Adipocyte (in vitro differentiated cells): ENCODE measurements around the gene G3BP1.
"Not testable (repeated sequence)": the region's sequence is repeated elsewhere in the genome, so short reads cannot be mapped to it uniquely, and the experiment has no call there.

ENCODE experiments used
- DNase-seq: peaks from one replicate; pipeline ENCODE4 v3.0.0-alpha.2; 2015; ENCODE audit warnings: low read depth
- H3K27me3 ChIP-seq: replicated peaks from 2 replicates; pipeline ENCODE4 v1.7.0; 2013; ENCODE audit warnings: mild to moderate bottlenecking, low read length, moderate library complexity; ENCODE audit not compliant: control insufficient read depth, insufficient read depth
- H3K36me3 ChIP-seq: 2 replicates; pipeline ENCODE4 v1.7.0; 2013; ENCODE audit warnings: low read length, mild to moderate bottlenecking, moderate library complexity; ENCODE audit not compliant: control insufficient read depth, insufficient read depth, severe bottlenecking
- H3K4me1 ChIP-seq: 2 replicates; pipeline ENCODE4 v1.7.0; 2013; ENCODE audit warnings: mild to moderate bottlenecking, low read length, moderate library complexity; ENCODE audit not compliant: control insufficient read depth, insufficient read depth
- H3K4me3 ChIP-seq: 2 replicates; pipeline ENCODE4 v1.7.0; 2013; ENCODE audit warnings: mild to moderate bottlenecking, low read length, moderate library complexity
- H3K9ac ChIP-seq: 2 replicates; pipeline ENCODE4 v1.7.0; 2013; ENCODE audit warnings: mild to moderate bottlenecking, low read length, moderate library complexity
- H3K9me3 ChIP-seq: 2 replicates; pipeline ENCODE4 v1.7.0; 2013; ENCODE audit warnings: mild to moderate bottlenecking, low read length, moderate library complexity; ENCODE audit not compliant: control insufficient read depth

G3BP1 gene

DNA sequence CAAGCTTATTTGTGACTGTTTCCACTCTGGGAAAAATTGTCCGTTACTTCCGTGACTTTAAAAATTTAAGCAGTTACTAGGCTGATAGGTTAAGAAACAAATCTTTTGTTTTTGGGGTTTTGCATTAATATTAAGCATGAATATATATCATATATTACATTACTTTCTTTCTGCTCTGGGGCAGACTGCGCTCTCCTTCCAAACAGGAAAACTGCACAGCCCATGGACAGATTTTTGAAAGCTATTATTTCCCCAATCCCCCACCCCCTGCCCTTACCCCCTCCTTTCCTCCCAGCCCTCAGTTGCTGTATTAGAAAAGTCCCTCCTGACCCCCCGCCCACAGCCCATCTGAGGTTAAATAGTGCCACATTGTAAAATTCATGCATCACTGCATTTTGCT is 50.4 kb downstream of the G3BP1 start:
- Histone ChIP-seq H3K4me1 (peaks cover 19% of the 10 kb centered on the region), H3K27me3 (no peaks in the 10 kb centered on the region), H3K36me3 (no peaks in the 10 kb centered on the region), H3K9me3 (no peaks in the 10 kb centered on the region), H3K9ac (no peak overlapping the region), H3K4me3 (no peak overlapping the region)
- DNase-seq = peak; percentile 47

DNA sequence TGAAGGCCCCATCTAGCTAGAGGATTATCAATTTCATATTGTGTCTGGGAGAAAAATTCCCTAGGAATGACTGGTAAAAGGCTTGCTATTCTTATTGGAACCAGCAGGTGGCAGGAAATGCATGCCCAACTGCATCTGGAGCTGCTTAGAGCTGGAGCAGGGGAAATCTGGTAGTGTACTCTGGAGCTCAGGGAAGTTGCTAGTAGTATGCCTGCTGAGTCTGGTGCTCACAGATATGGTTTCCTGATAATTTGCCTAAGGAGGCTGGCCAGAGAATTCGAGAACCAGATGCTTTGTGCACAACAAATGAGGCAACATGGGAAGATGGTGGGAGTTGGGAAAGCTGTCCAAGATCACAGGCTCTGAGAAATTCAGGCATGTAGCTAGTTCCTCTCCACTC is 53.7 kb downstream of the G3BP1 start:
- Histone ChIP-seq H3K9me3 (no peaks in the 10 kb centered on the region), H3K4me3 (no peak overlapping the region), H3K36me3 (peaks cover 15% of the 10 kb centered on the region), H3K4me1 (peaks cover 3% of the 10 kb centered on the region), H3K9ac (no peak overlapping the region), H3K27me3 (no peaks in the 10 kb centered on the region)
- peak; percentile 89 for DNase-seq

DNA sequence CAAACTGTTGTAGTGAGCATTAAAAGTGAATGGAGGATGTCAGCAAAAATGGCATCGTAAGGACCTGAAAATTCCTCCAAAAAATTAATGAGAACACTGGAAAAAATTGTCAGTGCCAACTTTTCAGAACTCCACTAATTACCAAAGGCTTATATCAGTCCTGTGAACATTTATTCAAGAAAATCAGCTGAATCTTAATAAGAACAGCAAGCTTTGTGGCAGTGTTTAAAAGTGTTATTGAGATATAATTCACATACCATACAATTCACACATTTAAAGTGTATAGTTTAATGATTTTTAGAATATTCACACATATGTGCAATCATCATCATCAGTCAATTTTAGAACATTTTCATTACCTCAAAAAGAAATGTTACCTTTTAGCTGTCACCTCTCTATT is 57.6 kb downstream of the G3BP1 start:
- DNase-seq = no peak
- no peak overlapping the region for H3K9ac ChIP-seq
- peaks cover 15% of the 10 kb centered on the region for H3K36me3 ChIP-seq
- H3K27me3 ChIP-seq = no peaks in the 10 kb centered on the region
- no peak overlapping the region for H3K4me3 ChIP-seq
- no peaks in the 10 kb centered on the region for H3K4me1 ChIP-seq
- H3K9me3 ChIP-seq = peaks cover 24% of the 10 kb centered on the region

DNA sequence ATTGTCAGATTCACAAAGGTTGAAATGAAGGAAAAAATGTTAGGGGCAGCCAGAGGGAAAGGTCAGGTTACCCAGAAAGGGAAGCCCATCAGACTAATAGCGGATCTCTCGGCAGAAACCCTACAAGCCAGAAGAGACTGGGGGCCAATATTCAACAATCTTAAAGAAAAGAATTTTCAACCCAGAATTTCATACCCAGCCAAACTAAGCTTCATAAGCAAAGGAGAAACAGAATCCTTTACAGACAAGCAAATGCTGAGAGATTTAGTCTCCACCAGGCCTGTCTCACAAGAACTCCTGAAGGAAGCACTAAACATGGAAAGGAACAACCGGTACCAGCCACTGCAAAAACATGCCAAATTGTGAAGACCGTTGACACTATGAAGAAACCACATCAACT is 61.1 kb downstream of the G3BP1 start:
- not testable (repeated sequence) for H3K4me3 ChIP-seq, H3K27me3 ChIP-seq, DNase-seq, H3K4me1 ChIP-seq, H3K9ac ChIP-seq
- peaks cover 15% of the 10 kb centered on the region for H3K36me3 ChIP-seq
- H3K9me3 ChIP-seq = peaks cover 44% of the 10 kb centered on the region

DNA sequence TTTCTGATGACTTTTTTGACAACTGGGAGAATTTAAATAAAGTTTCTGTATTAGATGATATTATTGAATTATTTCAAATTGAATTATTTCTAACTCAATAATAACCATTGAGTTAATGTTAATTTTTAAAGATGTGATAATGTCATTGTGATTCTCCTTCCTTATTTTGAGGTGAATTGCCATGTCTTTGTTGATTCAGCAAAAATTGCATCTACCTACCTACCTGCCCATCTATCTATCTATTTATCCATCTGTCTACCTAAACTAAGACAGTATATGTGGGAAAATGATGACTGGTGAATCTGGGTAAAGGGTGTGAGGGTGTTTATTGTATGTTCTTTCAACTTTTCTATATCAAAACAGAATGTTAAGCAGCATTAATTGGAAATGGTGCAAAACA is 75.0 kb downstream of the G3BP1 start:
- Histone ChIP-seq H3K36me3 (no peaks in the 10 kb centered on the region), H3K4me1 (no peaks in the 10 kb centered on the region), H3K9me3 (peaks cover 6% of the 10 kb centered on the region), H3K4me3 (no peak overlapping the region), H3K27me3 (no peaks in the 10 kb centered on the region), H3K9ac (no peak overlapping the region)
- no peak for DNase-seq

DNA sequence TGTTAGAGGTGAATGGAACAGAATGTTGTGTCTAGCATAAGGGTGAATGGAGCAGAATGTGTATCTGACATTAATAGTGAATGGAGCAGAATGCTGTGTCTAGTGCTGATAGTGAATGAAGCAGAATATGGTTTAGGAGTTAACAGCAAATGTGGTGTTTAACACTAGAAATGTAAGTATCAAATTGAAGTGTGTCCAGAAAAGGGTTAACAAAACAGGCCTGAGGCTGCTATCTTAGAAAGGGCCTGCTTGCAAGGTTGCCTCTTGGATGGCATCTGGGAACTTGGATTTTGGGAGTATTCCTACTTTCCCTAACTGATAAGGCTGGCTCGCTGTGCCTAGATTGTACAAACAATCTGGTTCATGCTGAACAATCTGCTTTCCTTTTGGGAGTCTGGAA is 76.1 kb downstream of the G3BP1 start:
- peaks cover 6% of the 10 kb centered on the region for H3K9me3 ChIP-seq
- DNase-seq = no peak
- H3K27me3 ChIP-seq = no peaks in the 10 kb centered on the region
- H3K4me1 ChIP-seq = no peaks in the 10 kb centered on the region
- H3K4me3 ChIP-seq = no peak overlapping the region
- no peaks in the 10 kb centered on the region for H3K36me3 ChIP-seq
- no peak overlapping the region for H3K9ac ChIP-seq

DNA sequence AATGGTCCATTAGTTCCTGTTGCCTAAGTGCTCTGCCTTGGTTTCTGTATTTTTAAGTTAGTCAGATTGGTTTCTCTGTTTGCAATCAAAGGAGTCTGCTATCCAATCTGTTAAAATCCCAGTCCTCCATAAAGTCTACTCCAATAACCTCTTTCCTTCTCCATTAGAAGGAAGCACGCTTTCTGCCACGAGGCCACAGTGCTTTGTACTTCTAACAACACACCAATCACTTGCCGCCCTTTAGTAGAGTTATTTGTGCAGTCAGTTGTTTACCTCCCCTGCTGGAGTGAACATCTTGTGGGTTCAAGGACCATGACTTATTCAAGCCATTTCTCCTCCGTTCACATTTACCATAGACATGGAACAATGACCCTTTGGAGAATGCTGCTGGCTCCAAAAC is 83.9 kb downstream of the G3BP1 start:
- Histone ChIP-seq H3K9ac (no peak overlapping the region), H3K9me3 (no peaks in the 10 kb centered on the region), H3K36me3 (no peaks in the 10 kb centered on the region), H3K4me1 (no peaks in the 10 kb centered on the region), H3K4me3 (no peak overlapping the region), H3K27me3 (no peaks in the 10 kb centered on the region)
- no peak for DNase-seq

DNA sequence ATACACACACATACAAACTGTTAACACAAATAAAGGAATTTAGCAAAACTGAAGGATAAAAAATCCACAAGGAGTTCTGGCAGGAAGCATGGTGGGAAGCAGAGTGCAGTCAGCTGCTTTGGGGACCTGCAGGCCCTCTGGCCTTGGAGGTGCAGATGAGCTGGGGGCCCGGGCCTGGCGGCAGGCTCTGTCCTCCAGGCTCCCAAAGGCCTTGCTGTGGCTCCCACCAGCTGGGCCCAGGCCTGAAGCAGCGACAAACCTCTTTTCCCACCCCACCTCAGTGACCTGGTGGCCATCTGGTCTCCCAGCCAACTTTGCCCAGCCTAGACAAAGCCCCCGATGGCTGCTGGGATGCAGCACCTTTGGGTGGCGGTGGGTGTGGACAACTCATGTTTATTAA is 85.1 kb downstream of the G3BP1 start:
- Histone ChIP-seq H3K4me3 (no peak overlapping the region), H3K36me3 (no peaks in the 10 kb centered on the region), H3K4me1 (no peaks in the 10 kb centered on the region), H3K9me3 (no peaks in the 10 kb centered on the region), H3K27me3 (no peaks in the 10 kb centered on the region), H3K9ac (no peak overlapping the region)
- DNase-seq = no peak

DNA sequence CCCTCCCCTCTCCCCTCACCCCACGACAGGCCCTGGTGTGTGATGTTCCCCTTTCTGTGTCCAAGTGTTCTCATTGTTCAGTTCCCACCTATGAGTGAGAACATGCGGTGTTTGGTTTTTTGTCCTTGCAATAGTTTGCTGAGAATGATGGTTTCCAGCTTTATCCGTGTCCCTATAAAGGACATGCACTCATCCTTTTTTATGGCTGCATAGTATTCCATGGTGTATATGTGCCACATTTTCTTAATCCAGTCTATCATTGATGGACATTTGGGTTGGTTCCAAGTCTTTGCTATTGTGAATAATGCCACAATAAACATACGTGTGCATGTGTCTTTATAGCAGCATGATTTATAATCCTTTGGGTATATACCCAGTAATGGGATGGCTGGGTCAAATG is 89.1 kb downstream of the G3BP1 start:
- H3K27me3 ChIP-seq, H3K9me3 ChIP-seq, H3K36me3 ChIP-seq, DNase-seq, H3K9ac ChIP-seq, H3K4me3 ChIP-seq, H3K4me1 ChIP-seq: not testable (repeated sequence)
